Urinary bladder (tissue), 2 donors: ENCODE results near the gene SENP7. TPM values are rescaled to one million over a fixed set of nuclear protein-coding genes. Genes with fewer than 3 reads are reported as not detected.

Experiments
- polyA plus RNA-seq: library from polyadenylated mRNA; stranded (reverse); fragments of 200-250 nt; gene quantifications from one replicate; pipeline ENCODE4 v1.2.3, GENCODE V29; 2013
- small RNA-seq: library from RNA; depleted of rRNA; stranded (forward); fragments of <200 nt; gene quantifications from one replicate; pipeline ENCODE3, GENCODE V24; 2014
- total RNA-seq: library from RNA; depleted of rRNA; stranded (reverse); fragments of >200 nt; gene quantifications from one replicate; pipeline ENCODE4 v1.2.3, GENCODE V29; 2014
- donor health status: healthy.

Gene SENP7
- total and polyA plus RNA-seq, 2 donors, result 13.1 to 136 TPM

Small RNAs within 50 kb of the gene (small RNA-seq; reads per million reads assigned to genes)
- not detected for gene RF00019

Other genes starting within 250 kb of the SENP7 start
- 2.3 TPM for gene IMPG2, start 192.6 kb downstream of the SENP7 start, total RNA-seq
- gene IMPG2, start 192.6 kb downstream of the SENP7 start, polyA plus RNA-seq, result 0.16 TPM
- gene TRMT10C, start 48.7 kb upstream of the SENP7 start, total RNA-seq, result 32.5 TPM
- gene TRMT10C, start 48.7 kb upstream of the SENP7 start, polyA plus RNA-seq, result 20.4 TPM
- gene PCNP, start 61.0 kb upstream of the SENP7 start, total RNA-seq, result 208 TPM
- gene PCNP, start 61.0 kb upstream of the SENP7 start, polyA plus RNA-seq, result 147 TPM
- 41.1 TPM for gene ZBTB11, start 163.9 kb upstream of the SENP7 start, total RNA-seq
- gene ZBTB11, start 163.9 kb upstream of the SENP7 start, polyA plus RNA-seq, result 9.0 TPM
- 2,278 TPM for gene RPL24, start 173.5 kb upstream of the SENP7 start, total RNA-seq
- 1,322 TPM for gene RPL24, start 173.5 kb upstream of the SENP7 start, polyA plus RNA-seq
- 34.4 TPM for gene CEP97, start 211.4 kb upstream of the SENP7 start, total RNA-seq
- gene CEP97, start 211.4 kb upstream of the SENP7 start, polyA plus RNA-seq, result 3.4 TPM